SK-N-SH (cell line): ENCODE measurements around the gene ETV3L.

Experiments used
- CTCF ChIP-seq: fragments of 200-600 bp; sonication (generic); IDR thresholded peaks from 2 replicates; pipeline ENCODE4 v1.6.1; 2017; ENCODE audit warnings: antibody characterized with exemption, mild to moderate bottlenecking, moderate library complexity
- POLR2AphosphoS5 ChIP-seq: IDR thresholded peaks from 2 replicates; pipeline ENCODE4 v1.6.1; 2012; ENCODE audit warnings: low read depth, low read length
- RCOR1 ChIP-seq: fragments of 150-350 bp; IDR thresholded peaks from 2 replicates; pipeline ENCODE4 v1.6.1; 2017; ENCODE audit warnings: antibody characterized with exemption, low read length
- RFX5 ChIP-seq: IDR thresholded peaks from 2 replicates; pipeline ENCODE4 v1.6.1; 2012; ENCODE audit warnings: mild to moderate bottlenecking, improper control_type of control experiment, low read length
- SIN3A ChIP-seq: IDR thresholded peaks from 2 replicates; pipeline ENCODE4 v1.6.1; 2012; ENCODE audit warnings: low read depth, mild to moderate bottlenecking, low read length, moderate library complexity, borderline replicate concordance
- SMC3 ChIP-seq: IDR thresholded peaks from 2 replicates; pipeline ENCODE4 v1.6.1; 2012; ENCODE audit warnings: low read depth, low read length, improper control_type of control experiment
- TF ChIP-seq, protein P1 (sequence below): fragments of 150-350 bp; IDR thresholded peaks from 2 replicates; pipeline ENCODE4 v1.6.1; 2017; ENCODE audit warnings: antibody characterized with exemption, low read length, low read depth, borderline replicate concordance

DNA sequence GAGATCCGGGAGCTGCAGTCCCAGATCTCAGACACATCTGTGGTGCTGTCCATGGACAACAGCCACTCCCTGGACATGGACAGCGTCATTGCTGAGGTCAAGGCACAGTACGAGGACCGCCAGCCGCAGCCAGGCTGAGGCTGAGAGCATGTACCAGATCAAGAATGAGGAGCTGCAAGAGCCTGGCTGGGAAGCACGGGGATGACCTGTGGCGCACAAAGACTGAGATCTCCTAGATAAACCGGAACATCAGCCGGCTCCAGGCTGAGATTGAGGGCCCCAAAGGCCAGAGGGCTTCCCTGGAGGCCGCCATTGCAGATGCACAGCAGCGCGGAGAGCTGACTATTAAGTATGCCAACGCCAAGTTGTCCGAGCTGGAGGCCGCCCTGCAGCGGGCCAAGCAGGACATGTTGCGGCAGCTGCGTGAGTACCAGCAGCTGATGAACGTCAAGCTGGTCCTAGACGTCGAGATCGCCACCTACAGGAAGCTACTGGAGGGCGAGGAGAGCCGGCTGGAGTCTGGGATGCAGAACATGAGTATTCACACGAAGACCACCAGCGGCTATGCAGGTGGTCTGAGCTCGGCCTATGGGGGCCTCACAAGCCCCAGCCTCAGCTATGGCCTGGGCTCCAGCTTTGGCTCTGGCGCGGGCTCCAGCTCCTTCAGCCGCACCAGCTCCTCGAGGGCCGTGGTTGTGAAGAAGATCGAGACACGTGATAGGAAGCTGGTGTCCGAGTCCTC, 25.5 kb downstream of the ETV3L start:
- peak; percentile 57 for TF ChIP-seq CTCF
- TF ChIP-seq SIN3A: no peak
- no peak for TF ChIP-seq RFX5
- TF ChIP-seq, protein P1, sequence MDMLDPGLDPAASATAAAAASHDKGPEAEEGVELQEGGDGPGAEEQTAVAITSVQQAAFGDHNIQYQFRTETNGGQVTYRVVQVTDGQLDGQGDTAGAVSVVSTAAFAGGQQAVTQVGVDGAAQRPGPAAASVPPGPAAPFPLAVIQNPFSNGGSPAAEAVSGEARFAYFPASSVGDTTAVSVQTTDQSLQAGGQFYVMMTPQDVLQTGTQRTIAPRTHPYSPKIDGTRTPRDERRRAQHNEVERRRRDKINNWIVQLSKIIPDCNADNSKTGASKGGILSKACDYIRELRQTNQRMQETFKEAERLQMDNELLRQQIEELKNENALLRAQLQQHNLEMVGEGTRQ: no peak
- no peak for TF ChIP-seq POLR2AphosphoS5
- TF ChIP-seq RCOR1: no peak
- peak; percentile 47 for TF ChIP-seq SMC3
